CD4-positive, alpha-beta T cell treated with Interleukin-17A for 1 hour (primary cell): ENCODE data around the gene RNF103.

Source experiments
- DNase-seq: peaks from one replicate; pipeline ENCODE4 v3.0.0-alpha.2; 2020

Gene RNF103

GRCh38 chr2:86562922-86563649 lies 60.6 kb downstream of the RNF103 start, which contains the start of gene CHMP3:
TSS of gene CHMP3 (minus strand) at chr2:86563443. CDS start at chr2:86563348, 95 bp downstream.
- DNase-seq, result peak; percentile 99

- no peak for DNase-seq
Measured at GRCh38 chr2:86562485-86562921, 61.2 kb downstream of the RNF103 start.

- DNase-seq, result no peak
Measured at GRCh38 chr2:86557836-86558235, 65.8 kb downstream of the RNF103 start.

DNA sequence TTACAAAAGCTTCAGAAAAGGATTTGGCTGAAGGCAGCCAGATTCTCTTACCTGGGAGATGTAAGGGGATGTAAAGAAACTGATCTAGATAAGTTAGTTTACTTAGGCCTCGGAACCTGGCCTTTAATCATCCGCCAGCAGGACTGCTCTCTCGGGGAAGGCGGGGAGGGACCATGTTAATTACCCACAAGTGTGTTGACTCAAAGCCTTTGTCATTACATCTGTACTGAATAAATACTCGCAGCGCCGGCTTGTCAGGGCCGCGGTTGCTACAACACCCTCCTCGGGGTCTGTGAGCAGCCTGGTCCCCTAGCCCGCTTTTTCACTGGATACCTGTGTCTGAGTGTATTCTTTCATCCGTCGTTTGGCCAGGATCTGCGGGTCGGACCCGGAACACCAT lies 67.2 kb downstream of the RNF103 start:
- no peak for DNase-seq
